ENCODE results near the gene GAS1.
A peak's percentile ranks its signal among the peaks of the same experiment; 100 is the strongest.

GAS1 gene

DNA sequence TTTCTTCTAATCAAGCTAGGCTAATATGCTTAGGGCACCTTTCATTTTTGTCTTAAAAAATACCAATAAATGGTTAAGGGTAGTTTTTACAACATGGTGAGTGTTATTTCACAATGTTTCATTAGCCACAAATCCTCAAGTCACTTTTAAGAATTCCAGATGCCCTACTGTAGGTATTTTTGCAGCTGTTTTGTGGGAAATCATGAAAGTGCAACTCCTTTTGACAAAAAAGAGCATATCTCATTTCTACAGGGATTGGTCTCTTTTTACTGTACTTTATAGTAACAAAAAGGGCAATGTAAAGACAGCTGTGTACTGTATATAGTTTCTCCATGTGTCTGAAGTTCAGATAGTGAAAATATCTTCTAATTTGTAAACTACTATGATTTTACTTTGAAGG lies 28.3 kb upstream of the GAS1 start:
- H3K27ac Mint-ChIP-seq, result no peak overlapping the region
- H3K36me3 Mint-ChIP-seq, result no peaks in the 10 kb centered on the region
- no peaks in the 10 kb centered on the region for H3K4me1 Mint-ChIP-seq
- ATAC-seq (replicated peaks) (no peak), DNase-seq (no peak)
- H3K9me3 Mint-ChIP-seq, result no peaks in the 10 kb centered on the region
- H3K27me3 Mint-ChIP-seq, result peaks cover 0 to 16% of the 10 kb centered on the region in 2 donors
- H3K4me3 Mint-ChIP-seq, result no peak overlapping the region

GRCh38 chr9:86975036-86975435 lies 27.7 kb upstream of the GAS1 start:
- Mint-ChIP-seq H3K27ac (no peak overlapping the region), H3K9me3 (no peaks in the 10 kb centered on the region), H3K36me3 (no peaks in the 10 kb centered on the region), H3K27me3 (peaks cover 0 to 16% of the 10 kb centered on the region in 2 donors), H3K4me1 (no peaks in the 10 kb centered on the region), H3K4me3 (no peak overlapping the region)
- DNase-seq (no peak), ATAC-seq (replicated peaks) (no peak)

- Mint-ChIP-seq H3K4me1 (no peaks in the 10 kb centered on the region), H3K4me3 (no peak overlapping the region), H3K27ac (no peak overlapping the region), H3K9me3 (no peaks in the 10 kb centered on the region), H3K36me3 (no peaks in the 10 kb centered on the region), H3K27me3 (peaks cover 0 to 16% of the 10 kb centered on the region in 2 donors)
- DNase-seq (no peak), ATAC-seq (replicated peaks) (no peak)
Observed at GRCh38 chr9:86974421-86974820, 27.1 kb upstream of the GAS1 start.

DNA sequence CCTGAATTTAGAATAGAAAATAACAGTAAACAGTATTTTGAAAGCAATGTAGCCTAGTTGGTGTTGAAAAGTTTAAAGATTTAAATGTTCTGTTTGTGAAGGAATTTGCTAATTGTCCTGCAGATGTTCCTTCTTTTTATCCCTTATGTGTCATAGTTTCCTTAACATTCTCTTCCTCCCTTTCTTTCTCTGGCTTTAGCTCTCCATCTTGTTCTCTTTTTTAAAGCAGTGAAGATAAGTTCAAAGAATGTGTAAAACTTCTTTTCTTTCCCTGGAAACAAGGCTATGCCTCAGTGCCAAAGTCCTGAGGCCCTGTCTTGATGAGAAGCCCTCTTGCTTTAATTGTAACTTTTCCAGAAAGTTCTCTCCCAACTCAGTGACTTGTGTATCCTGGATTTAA lies 24.4 kb upstream of the GAS1 start:
- no peaks in the 10 kb centered on the region for H3K4me1 Mint-ChIP-seq
- H3K4me3 Mint-ChIP-seq, result no peak overlapping the region
- ATAC-seq (replicated peaks) (no peak), DNase-seq (no peak)
- H3K27ac Mint-ChIP-seq, result no peak overlapping the region
- no peaks in the 10 kb centered on the region for H3K9me3 Mint-ChIP-seq
- H3K36me3 Mint-ChIP-seq, result no peaks in the 10 kb centered on the region
- peaks cover 0 to 13% of the 10 kb centered on the region in 2 donors for H3K27me3 Mint-ChIP-seq

- no peak overlapping the region for H3K4me3 Mint-ChIP-seq
- ATAC-seq (replicated peaks) (no peak), DNase-seq (no peak)
- H3K4me1 Mint-ChIP-seq, result no peaks in the 10 kb centered on the region
- peaks cover 0 to 13% of the 10 kb centered on the region in 2 donors for H3K27me3 Mint-ChIP-seq
- H3K9me3 Mint-ChIP-seq, result no peaks in the 10 kb centered on the region
- H3K27ac Mint-ChIP-seq, result no peak overlapping the region
- no peaks in the 10 kb centered on the region for H3K36me3 Mint-ChIP-seq
Observed at GRCh38 chr9:86968258-86968920, 21.1 kb upstream of the GAS1 start.

- no peak overlapping the region for H3K4me3 Mint-ChIP-seq
- no peaks in the 10 kb centered on the region for H3K4me1 Mint-ChIP-seq
- H3K9me3 Mint-ChIP-seq, result no peaks in the 10 kb centered on the region
- peaks cover 0 to 4% of the 10 kb centered on the region in 2 donors for H3K27me3 Mint-ChIP-seq
- DNase-seq, result no peak
- no peak for ATAC-seq (replicated peaks)
- H3K36me3 Mint-ChIP-seq, result no peaks in the 10 kb centered on the region
- H3K27ac Mint-ChIP-seq, result no peak overlapping the region
Observed at GRCh38 chr9:86966852-86967511, 19.7 kb upstream of the GAS1 start.

- peaks cover 0 to 5% of the 10 kb centered on the region in 2 donors for H3K27me3 Mint-ChIP-seq
- no peaks in the 10 kb centered on the region for H3K36me3 Mint-ChIP-seq
- ATAC-seq (replicated peaks) (no peak), DNase-seq (no peak)
- no peak overlapping the region for H3K4me3 Mint-ChIP-seq
- no peaks in the 10 kb centered on the region for H3K4me1 Mint-ChIP-seq
- H3K27ac Mint-ChIP-seq, result no peak overlapping the region
- no peaks in the 10 kb centered on the region for H3K9me3 Mint-ChIP-seq
Observed at GRCh38 chr9:86965636-86966395, 18.5 kb upstream of the GAS1 start.

DNA sequence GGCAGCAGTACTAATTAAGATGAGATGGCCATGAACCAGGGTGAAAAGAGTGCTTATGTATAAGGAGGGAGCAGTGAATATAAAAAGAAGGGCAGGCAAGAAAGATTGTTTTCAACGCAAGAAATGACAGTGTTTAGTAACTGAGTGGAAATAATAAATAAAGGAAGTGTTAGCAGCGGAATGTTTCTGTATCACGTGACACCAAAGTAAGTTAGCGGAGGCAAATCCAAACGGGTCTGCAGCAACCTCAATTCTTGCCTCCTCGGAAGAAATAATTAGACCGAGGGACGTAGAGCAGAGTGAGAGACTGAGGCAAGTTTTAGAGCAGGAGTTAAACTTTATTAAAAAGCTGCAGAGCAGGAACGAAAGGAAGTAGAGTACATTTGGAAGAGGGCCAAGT lies 15.4 kb upstream of the GAS1 start:
- Mint-ChIP-seq H3K27me3 (peaks cover 5% of the 10 kb centered on the region in 2 donors), H3K4me1 (no peaks in the 10 kb centered on the region), H3K9me3 (no peaks in the 10 kb centered on the region), H3K27ac (no peak overlapping the region), H3K36me3 (no peaks in the 10 kb centered on the region), H3K4me3 (no peak overlapping the region)
- ATAC-seq (replicated peaks) (no peak), DNase-seq (no peak)

GRCh38 chr9:86960938-86961337 lies 13.6 kb upstream of the GAS1 start:
- Mint-ChIP-seq H3K36me3 (no peaks in the 10 kb centered on the region), H3K27ac (no peak overlapping the region)
- no peak for DNase-seq

DNA sequence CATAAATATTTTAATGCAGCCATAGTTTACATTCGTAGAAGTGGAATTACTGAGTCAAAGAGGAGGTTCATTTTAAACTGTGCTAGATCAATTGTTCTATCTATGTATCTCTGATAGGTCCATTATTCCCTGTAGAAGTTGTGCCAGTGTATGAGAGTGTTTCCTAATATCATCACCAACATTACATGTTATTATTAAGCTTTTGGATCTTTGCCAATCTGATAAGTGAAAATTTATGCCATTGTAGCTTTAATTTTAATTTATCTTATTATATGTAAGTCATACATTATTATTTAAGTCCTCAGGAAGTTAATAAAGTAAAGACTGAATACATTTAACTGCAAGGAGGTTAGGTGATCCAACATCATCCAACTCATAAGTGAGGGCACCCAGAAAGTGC lies 10.9 kb upstream of the GAS1 start:
- Mint-ChIP-seq H3K9me3 (peaks cover 0 to 2% of the 10 kb centered on the region in 2 donors), H3K4me3 (no peak overlapping the region), H3K27me3 (peaks cover 15 to 25% of the 10 kb centered on the region in 2 donors), H3K4me1 (no peaks in the 10 kb centered on the region), H3K27ac (no peak overlapping the region), H3K36me3 (no peaks in the 10 kb centered on the region)
- DNase-seq (no peak), ATAC-seq (replicated peaks) (no peak)

More at GRCh38 chr9:86960938-86961337, 13.6 kb upstream of the GAS1 start:
- peaks cover 5% of the 10 kb centered on the region in 2 donors for H3K27me3 Mint-ChIP-seq
- H3K4me1 Mint-ChIP-seq, result no peaks in the 10 kb centered on the region
- no peaks in the 10 kb centered on the region for H3K9me3 Mint-ChIP-seq
- ATAC-seq (replicated peaks), result no peak
- no peak overlapping the region for H3K4me3 Mint-ChIP-seq

- Mint-ChIP-seq H3K27me3 (peaks cover 11 to 46% of the 10 kb centered on the region in 2 donors), H3K4me3 (no peak overlapping the region), H3K36me3 (no peaks in the 10 kb centered on the region), H3K4me1 (no peaks in the 10 kb centered on the region), H3K9me3 (peaks cover 0 to 7% of the 10 kb centered on the region in 2 donors), H3K27ac (no peak overlapping the region)
- no peak for DNase-seq
- ATAC-seq (replicated peaks), result no peak
Observed at GRCh38 chr9:86955561-86955960, 8.3 kb upstream of the GAS1 start.

GRCh38 chr9:86955042-86955441 lies 7.7 kb upstream of the GAS1 start:
- Mint-ChIP-seq H3K4me1 (no peaks in the 10 kb centered on the region), H3K36me3 (no peaks in the 10 kb centered on the region), H3K27me3 (peaks cover 15 to 51% of the 10 kb centered on the region in 2 donors), H3K27ac (no peak overlapping the region), H3K4me3 (no peak overlapping the region), H3K9me3 (peaks cover 0 to 7% of the 10 kb centered on the region in 2 donors)
- no peak for ATAC-seq (replicated peaks)
- DNase-seq, result no peak

GRCh38 chr9:86953181-86953580 lies 5.9 kb upstream of the GAS1 start:
- no peak overlapping the region for H3K27ac Mint-ChIP-seq
- no peaks in the 10 kb centered on the region for H3K36me3 Mint-ChIP-seq
- no peak for ATAC-seq (replicated peaks)
- H3K27me3 Mint-ChIP-seq, result peaks cover 23 to 50% of the 10 kb centered on the region in 2 donors
- no peak overlapping the region for H3K4me3 Mint-ChIP-seq
- peaks cover 0 to 7% of the 10 kb centered on the region in 2 donors for H3K9me3 Mint-ChIP-seq
- H3K4me1 Mint-ChIP-seq, result peaks cover 3 to 8% of the 10 kb centered on the region in 2 donors
- no peak for DNase-seq

DNA sequence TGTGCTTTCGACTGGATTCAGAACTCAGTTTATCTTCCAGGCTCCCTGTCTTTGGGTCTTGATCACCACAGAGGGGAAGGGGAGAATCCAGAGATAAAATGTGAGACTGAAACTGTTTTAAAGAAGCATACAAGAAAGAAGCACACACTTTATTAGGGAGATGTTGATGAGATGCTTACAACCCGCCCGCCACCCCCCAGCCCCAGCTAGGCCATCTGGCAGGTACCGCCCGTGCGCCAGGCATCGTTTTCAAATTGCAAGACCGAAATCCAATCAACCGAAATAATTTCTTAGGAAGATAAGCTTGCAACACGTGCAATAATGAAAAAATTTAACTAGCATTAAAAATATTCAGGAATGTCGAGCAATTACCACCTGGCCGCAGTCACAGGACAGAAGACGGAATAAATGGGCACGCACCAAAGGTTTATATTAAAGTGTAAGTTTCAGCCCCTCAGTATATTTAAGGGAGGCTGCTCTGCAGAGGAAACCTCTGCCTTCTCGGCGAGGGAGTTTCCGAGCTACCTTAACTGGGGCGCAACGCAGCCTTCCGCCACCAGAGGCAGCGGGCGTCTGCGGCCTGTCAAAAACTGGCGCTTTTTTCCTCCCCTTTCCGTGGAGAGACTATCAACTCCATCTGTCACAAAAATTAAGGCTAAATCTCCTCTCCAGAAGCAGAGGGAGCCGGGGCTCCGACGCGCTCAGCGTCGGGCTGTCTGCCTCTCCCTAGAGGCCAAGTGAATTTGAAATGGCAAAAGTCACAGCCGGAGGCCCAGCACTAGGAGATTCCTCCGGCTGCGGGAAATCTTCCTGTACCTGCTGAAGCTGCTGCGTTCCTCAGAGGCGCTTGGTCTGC lies 996 bp upstream of the GAS1 start:
- H3K4me1 Mint-ChIP-seq, result peaks cover 8 to 22% of the 10 kb centered on the region in 2 donors
- peak overlapping the region; percentile 34 for H3K27ac Mint-ChIP-seq
- peak; percentile 71 to 75 for ATAC-seq (replicated peaks)
- H3K36me3 Mint-ChIP-seq, result no peaks in the 10 kb centered on the region
- DNase-seq, result peak; percentile 53
- H3K4me3 Mint-ChIP-seq, result peak overlapping the region; percentile 80 to 84
- peaks cover 32 to 54% of the 10 kb centered on the region in 2 donors for H3K27me3 Mint-ChIP-seq
- peaks cover 0 to 5% of the 10 kb centered on the region in 2 donors for H3K9me3 Mint-ChIP-seq

Data from stimulated activated naive B cell treated with anti-CD40 and anti-IgM and Interleukin-4, amounts not matched to agents 10 μg/mL and 1 μg/mL and 100 μg/mL, for 72 hours (primary cell).